Kidney (tissue), 14 donors: Measurements from ENCODE around the gene DNAL4. TPM values are rescaled to one million over a fixed set of nuclear protein-coding genes. Genes with fewer than 3 reads are reported as not detected.

Source experiments
- DNase-seq, 5 donors: peaks; one replicate each; pipeline ENCODE4 v3.0.0-alpha.2; 2013 to 2020
- FAIRE-seq: peaks from 2 replicates; lab custom pipeline; 2012; peaks lifted over from hg19 to GRCh38; lab: Jason Lieb, UNC
- H3K27ac ChIP-seq, 2 donors: one replicate each; pipeline ENCODE4 v1.7.0; 2013; ENCODE audit warnings: low read depth in 2 of 2, low read length in 2 of 2, inconsistent platforms in 1 of 2
- H3K27me3 ChIP-seq: one replicate; pipeline ENCODE4 v1.7.1; 2013; ENCODE audit warnings: low read length, inconsistent platforms; ENCODE audit not compliant: control insufficient read depth, insufficient read depth
- H3K36me3 ChIP-seq, 3 donors: one replicate each; pipeline versions ENCODE4 v1.7.0 to v1.7.1; 2013; ENCODE audit warnings: low read length in 3 of 3, control low read depth in 1 of 3, inconsistent platforms in 1 of 3; ENCODE audit not compliant: insufficient read depth in 3 of 3, control insufficient read depth in 2 of 3
- H3K4me1 ChIP-seq, 3 donors: one replicate each; pipeline versions ENCODE4 v1.7.0 to v1.7.1; 2013; ENCODE audit warnings: low read length in 3 of 3, inconsistent platforms in 1 of 3, low read depth in 1 of 3; ENCODE audit not compliant: control insufficient read depth in 2 of 3, insufficient read depth in 2 of 3
- H3K4me3 ChIP-seq, 3 donors: one replicate each; pipeline versions ENCODE4 v1.7.0 to v1.8.1; 2013; ENCODE audit warnings: low read length in 3 of 3, control low read depth in 1 of 3, inconsistent platforms in 1 of 3
- H3K9ac ChIP-seq, 3 donors: one replicate each; pipeline versions ENCODE4 v1.7.0 to v1.7.1; 2013; ENCODE audit warnings: low read length in 3 of 3, control low read depth in 1 of 3, inconsistent platforms in 1 of 3
- H3K9me3 ChIP-seq, 3 donors: one replicate each; pipeline versions ENCODE4 v1.7.0 to v1.7.1; 2013; ENCODE audit warnings: low read length in 3 of 3, control low read depth in 1 of 3, inconsistent platforms in 1 of 3; ENCODE audit not compliant: control insufficient read depth in 2 of 3, insufficient read depth in 1 of 3
- intact Hi-C: fragments of 100-400 bp; cut with DNase I; formaldehyde crosslinking; loops from one replicate; pipeline ENCODE4 v1.11.1; 2022
- polyA plus RNA-seq: library from polyadenylated mRNA; stranded (reverse); fragments of 350-450 nt; fragmentation: Illumina TruSeq; extraction: RNeasy Lipid Tissue Mini Kit (QIAGEN cat#74804); gene quantifications from one replicate; pipeline ENCODE4 v1.2.3, GENCODE V29; 2014; ENCODE audit warnings: low read depth, low replicate concordance; ENCODE audit not compliant: insufficient read depth
- total RNA-seq: library from RNA; stranded (reverse); fragmentation: NEBNext Ultra II Directional; extraction: Animal tissue kit (Norgen Biotek cat#: 25700); gene quantifications from one replicate; pipeline ENCODE4 v1.2.1, GENCODE V29; 2021
- TF ChIP-seq, protein P1 (sequence below): IDR thresholded peaks from 3 replicates; pipeline ENCODE4 v1.5.1; 2012; ENCODE audit warnings: mild to moderate bottlenecking, moderate library complexity, borderline replicate concordance; ENCODE audit not compliant: insufficient read depth; ENCODE audit errors: extremely low read depth
- donor health status: control.
- donor health status: control.
- donor health status: control.
- donor health status: control.
- donor health status: control.
- donor health status: DM: yes; HTN: yes; CAD: no.
- donor health status: Normal renal cell carcinoma (clear cell type).

DNAL4 gene
- total and polyA plus RNA-seq, 2 donors from 2014 or later, result 26.5 to 39.7 TPM

DNA sequence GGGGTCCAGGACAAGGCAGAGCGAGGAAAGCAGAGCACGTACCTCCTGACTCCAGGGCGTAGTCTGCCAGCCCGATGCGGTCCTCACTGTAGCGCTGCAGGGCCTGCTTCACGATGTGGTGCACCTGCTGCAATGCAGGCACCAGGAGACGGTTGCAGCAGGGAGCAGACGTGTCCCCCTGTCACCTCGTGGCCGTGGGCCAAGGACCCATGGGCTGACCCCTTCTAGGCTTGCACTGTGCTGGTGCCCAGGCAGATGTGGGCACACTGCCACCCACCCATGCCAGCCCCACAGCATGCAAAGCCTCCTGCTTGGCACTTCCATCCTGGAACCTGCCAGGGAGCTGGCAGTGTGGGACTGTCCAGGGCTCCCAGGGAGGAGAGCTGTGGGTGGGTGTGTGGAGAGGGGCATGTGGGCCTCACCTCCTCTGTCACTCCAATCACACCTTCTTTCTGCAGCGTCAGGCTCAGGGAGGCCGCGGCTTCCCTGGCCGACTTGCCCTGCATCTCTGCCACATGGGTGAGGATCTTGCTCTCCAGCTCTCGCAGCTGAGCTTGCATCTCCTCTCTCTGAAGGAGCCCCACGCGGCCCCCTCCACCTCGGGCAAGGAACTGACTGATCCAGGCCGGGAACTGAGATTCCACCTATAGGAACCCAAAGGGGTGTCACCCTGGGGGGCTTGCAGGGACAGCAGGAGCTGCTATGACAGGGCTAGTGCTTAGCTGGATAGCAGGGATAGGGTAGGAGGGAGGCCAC lies 54.5 kb downstream of the DNAL4 start:
- Histone ChIP-seq H3K4me3 (no peak overlapping the region), H3K9ac (no peak overlapping the region), H3K27ac (no peak overlapping the region), H3K36me3 (peaks cover 0 to 84% (median 50%) of the 10 kb centered on the region in 3 donors), H3K27me3 (no peaks in the 10 kb centered on the region), H3K9me3 (no peaks in the 10 kb centered on the region), H3K4me1 (no peaks in the 10 kb centered on the region)
- FAIRE-seq, result no peak
- DNase-seq, result peak in 1 of 5 donors; percentile 76
- TF ChIP-seq, protein P1, sequence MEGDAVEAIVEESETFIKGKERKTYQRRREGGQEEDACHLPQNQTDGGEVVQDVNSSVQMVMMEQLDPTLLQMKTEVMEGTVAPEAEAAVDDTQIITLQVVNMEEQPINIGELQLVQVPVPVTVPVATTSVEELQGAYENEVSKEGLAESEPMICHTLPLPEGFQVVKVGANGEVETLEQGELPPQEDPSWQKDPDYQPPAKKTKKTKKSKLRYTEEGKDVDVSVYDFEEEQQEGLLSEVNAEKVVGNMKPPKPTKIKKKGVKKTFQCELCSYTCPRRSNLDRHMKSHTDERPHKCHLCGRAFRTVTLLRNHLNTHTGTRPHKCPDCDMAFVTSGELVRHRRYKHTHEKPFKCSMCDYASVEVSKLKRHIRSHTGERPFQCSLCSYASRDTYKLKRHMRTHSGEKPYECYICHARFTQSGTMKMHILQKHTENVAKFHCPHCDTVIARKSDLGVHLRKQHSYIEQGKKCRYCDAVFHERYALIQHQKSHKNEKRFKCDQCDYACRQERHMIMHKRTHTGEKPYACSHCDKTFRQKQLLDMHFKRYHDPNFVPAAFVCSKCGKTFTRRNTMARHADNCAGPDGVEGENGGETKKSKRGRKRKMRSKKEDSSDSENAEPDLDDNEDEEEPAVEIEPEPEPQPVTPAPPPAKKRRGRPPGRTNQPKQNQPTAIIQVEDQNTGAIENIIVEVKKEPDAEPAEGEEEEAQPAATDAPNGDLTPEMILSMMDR, result no peak
- intact Hi-C loops, result no loop called here

DNA sequence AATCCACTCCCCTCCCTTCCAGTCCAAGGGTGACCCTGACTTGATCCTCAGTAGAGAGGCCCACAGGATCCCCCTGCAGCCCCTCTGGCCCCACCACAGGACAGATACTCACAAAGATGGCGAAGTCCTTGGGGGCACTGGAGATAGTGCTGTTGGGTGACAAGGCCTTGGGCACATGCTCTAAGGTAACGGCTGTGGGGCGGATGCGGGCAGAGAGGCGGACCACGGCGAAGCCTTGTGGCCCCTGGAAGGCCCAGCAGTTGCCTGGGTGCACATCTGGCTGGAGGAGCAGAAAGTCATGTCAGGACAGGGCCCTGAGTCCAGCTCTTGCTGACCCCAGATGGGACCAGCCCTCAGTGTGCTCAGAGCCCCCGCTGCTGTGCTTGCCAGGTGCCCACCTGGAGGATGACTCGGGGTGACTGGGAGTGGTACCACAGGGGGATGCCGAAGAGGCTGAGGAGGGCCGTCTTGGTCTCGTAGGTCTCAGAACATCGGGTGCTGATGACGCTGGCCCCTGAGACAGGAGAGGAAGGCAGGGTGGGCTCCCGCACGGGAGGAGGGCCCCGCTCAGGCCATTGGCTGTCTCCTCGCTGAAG lies 55.4 kb downstream of the DNAL4 start:
- Histone ChIP-seq H3K36me3 (peaks cover 0 to 82% (median 52%) of the 10 kb centered on the region in 3 donors), H3K9me3 (no peaks in the 10 kb centered on the region), H3K27ac (no peak overlapping the region), H3K27me3 (no peaks in the 10 kb centered on the region), H3K4me3 (no peak overlapping the region), H3K4me1 (peaks cover 0 to 5% (median 5%) of the 10 kb centered on the region in 3 donors), H3K9ac (no peak overlapping the region)
- DNase-seq (peak in 1 of 5 donors; percentile 75), FAIRE-seq (no peak)
- intact Hi-C loops, result no loop called here
- TF ChIP-seq, protein P1, result no peak

- no peaks in the 10 kb centered on the region for H3K27me3 ChIP-seq
- intact Hi-C loops, result no loop called here
- peaks cover 0 to 12% (median 9%) of the 10 kb centered on the region in 3 donors for H3K4me1 ChIP-seq
- H3K36me3 ChIP-seq, result peaks cover 0 to 73% (median 51%) of the 10 kb centered on the region in 3 donors
- H3K27ac ChIP-seq, result no peak overlapping the region
- no peak overlapping the region for H3K9ac ChIP-seq
- H3K9me3 ChIP-seq, result no peaks in the 10 kb centered on the region
- DNase-seq (peak in 1 of 5 donors; percentile 46), FAIRE-seq (no peak)
- TF ChIP-seq, protein P1, result no peak
- no peak overlapping the region for H3K4me3 ChIP-seq
Measured at GRCh38 chr22:38737302-38738060, 56.5 kb downstream of the DNAL4 start.
